Gastroesophageal sphincter (tissue), 4 donors: ENCODE measurements around the gene TF. TPM values are rescaled to one million over a fixed set of nuclear protein-coding genes. Genes with fewer than 3 reads are reported as not detected.

ENCODE experiments used
- ATAC-seq: fragments of 150-250 bp; one replicate; pipeline ENCODE4 v1.9.1; 2016; ENCODE audit warnings: mild to moderate bottlenecking, moderate library complexity
- H3K27ac ChIP-seq, 4 donors: fragments of 200-600 bp; sonication (generic) in 3 of 4; 1 replicate in 3 of 4; 2 replicates in 1 of 4; pipeline ENCODE4 v1.5.1; 2016 to 2019
- H3K27me3 ChIP-seq: fragments of 200-600 bp; sonication (generic); one replicate; pipeline ENCODE4 v1.5.1; 2019
- H3K36me3 ChIP-seq, 2 donors: fragments of 200-600 bp; sonication (generic); one replicate each; pipeline ENCODE4 v1.5.1; 2019; ENCODE audit warnings: control low read depth in 1 of 2
- H3K4me1 ChIP-seq, 3 donors: fragments of 200-600 bp; sonication (generic); 1 replicate in 2 of 3; 2 replicates in 1 of 3; pipeline ENCODE4 v1.5.1; 2016 to 2019; ENCODE audit warnings: control low read depth in 2 of 3
- H3K4me3 ChIP-seq, 2 donors: fragments of 200-600 bp; sonication (generic); one replicate each; pipeline ENCODE4 v1.5.1; 2019; ENCODE audit warnings: mild to moderate bottlenecking in 1 of 2, moderate library complexity in 1 of 2
- H3K9me3 ChIP-seq, 3 donors: fragments of 200-600 bp; sonication (generic); one replicate each; pipeline ENCODE4 v1.5.1; 2017 to 2019; ENCODE audit warnings: control low read depth in 2 of 3
- CTCF ChIP-seq, 4 experiments: fragments of 200-600 bp in 2 of 4; fragments of 450-650 bp in 2 of 4; sonication (generic) in 1 of 4; IDR thresholded peaks; one replicate each; pipeline ENCODE4 v1.5.1; 2017 to 2019; ENCODE audit warnings: antibody characterized with exemption in 4 of 4, mild to moderate bottlenecking in 2 of 4, moderate library complexity in 2 of 4
- EP300 ChIP-seq: sonication (generic); formaldehyde crosslinking; IDR thresholded peaks from one replicate; pipeline ENCODE4 v1.6.1; 2017; ENCODE audit warnings: antibody characterized with exemption, mild to moderate bottlenecking
- POLR2A ChIP-seq, 2 donors: fragments of 450-650 bp; IDR thresholded peaks; one replicate each; pipeline ENCODE4 v1.6.1; 2017; ENCODE audit warnings: antibody characterized with exemption in 2 of 2, mild to moderate bottlenecking in 2 of 2, moderate library complexity in 1 of 2
- POLR2AphosphoS5 ChIP-seq: sonication (generic); formaldehyde crosslinking; IDR thresholded peaks from one replicate; pipeline ENCODE4 v1.6.1; 2017; ENCODE audit warnings: antibody characterized with exemption
- WGBS, 2 donors: methylation state at CpG; one replicate each; pipeline ENCODE4 v1.1.5; 2018; ENCODE audit warnings: low coverage in 1 of 2; 5-methylcytosine and 5-hydroxymethylcytosine counted together
- total RNA-seq, 4 donors: library from RNA; depleted of rRNA; stranded (reverse); fragments of >200 nt; gene quantifications; one replicate each; pipeline ENCODE4 v1.1.0, GENCODE V29; 2016

TF gene
- total RNA-seq, 4 donors from 2014 or later = 0.78 to 12.5 (median 1.2) TPM

GRCh38 chr3:133797396-133798105 is 51.4 kb downstream of the TF start:
- no peaks in the 10 kb centered on the region for H3K4me1 ChIP-seq
- H3K27ac ChIP-seq = no peak overlapping the region
- TF ChIP-seq EP300 (no peak), CTCF (IDR thresholded peaks at IDR 0.05) (no peak), POLR2AphosphoS5 (no peak), POLR2A (IDR thresholded peaks at IDR 0.05) (no peak)
- H3K4me3 ChIP-seq = no peak overlapping the region
- H3K36me3 ChIP-seq = no peaks in the 10 kb centered on the region
- 68 to 84% methylated on average over 3 of the region's 3 CpGs for WGBS, 2 donors
- H3K27me3 ChIP-seq = no peaks in the 10 kb centered on the region
- no peaks in the 10 kb centered on the region for H3K9me3 ChIP-seq
- no peak for ATAC-seq

- Histone ChIP-seq H3K4me3 (no peak overlapping the region), H3K9me3 (no peaks in the 10 kb centered on the region), H3K27ac (no peak overlapping the region), H3K27me3 (no peaks in the 10 kb centered on the region), H3K36me3 (no peaks in the 10 kb centered on the region), H3K4me1 (peaks cover 0 to under 1% (median 0%) of the 10 kb centered on the region in 3 donors)
- ATAC-seq = peak; percentile 53
- WGBS, 2 donors = 63 to 76% methylated on average over 6 of the region's 7 CpGs
- no peak for TF ChIP-seq POLR2A (IDR thresholded peaks at IDR 0.05)
These were observed 53.8 kb downstream of the TF start for GRCh38 chr3:133799794-133800585.

GRCh38 chr3:133803469-133803868 is 57.3 kb downstream of the TF start:
- no peak for ATAC-seq
- H3K27me3 ChIP-seq = no peaks in the 10 kb centered on the region
- H3K9me3 ChIP-seq = no peaks in the 10 kb centered on the region
- peaks cover 0 to 28% (median 0%) of the 10 kb centered on the region in 3 donors for H3K4me1 ChIP-seq
- no peak overlapping the region for H3K4me3 ChIP-seq
- peaks cover 0 to 8% of the 10 kb centered on the region in 2 donors for H3K36me3 ChIP-seq
- 72 to 92% methylated on average over 2 to 3 of the region's 5 CpGs for WGBS, 2 donors
- H3K27ac ChIP-seq = no peak overlapping the region
- no peak for TF ChIP-seq POLR2AphosphoS5
- TF ChIP-seq CTCF (IDR thresholded peaks at IDR 0.05) = no peak
- TF ChIP-seq EP300 = no peak
- no peak for TF ChIP-seq POLR2A (IDR thresholded peaks at IDR 0.05)

DNA sequence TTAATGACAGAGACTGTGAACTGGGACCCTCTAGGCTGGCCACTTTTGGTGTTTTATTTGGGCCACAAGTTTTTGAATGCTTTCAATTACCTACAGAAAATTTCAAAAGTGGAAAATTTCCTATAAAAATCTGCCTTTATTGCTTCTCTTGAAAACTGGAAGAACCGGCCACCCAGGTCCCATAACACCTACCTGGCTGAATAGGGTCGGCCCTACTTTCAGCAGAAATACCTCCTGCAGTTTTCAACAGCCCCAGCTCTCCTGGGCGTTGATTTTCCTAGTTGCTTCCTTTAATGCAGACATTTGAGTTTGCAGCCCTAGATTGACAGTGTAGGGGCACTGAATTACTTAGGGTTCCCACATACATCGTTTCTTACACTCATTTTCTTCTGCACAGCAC is 58.7 kb downstream of the TF start:
- H3K9me3 ChIP-seq = no peaks in the 10 kb centered on the region
- H3K4me1 ChIP-seq = peaks cover 0 to 29% (median 0%) of the 10 kb centered on the region in 3 donors
- H3K36me3 ChIP-seq = peaks cover 0 to 23% of the 10 kb centered on the region in 2 donors
- 84 to 85% methylated on average over 3 to 4 of the region's 4 CpGs for WGBS, 2 donors
- no peak overlapping the region for H3K27ac ChIP-seq
- H3K27me3 ChIP-seq = no peaks in the 10 kb centered on the region
- TF ChIP-seq POLR2AphosphoS5 = no peak
- no peak for TF ChIP-seq EP300
- no peak for TF ChIP-seq POLR2A (IDR thresholded peaks at IDR 0.05)
- no peak for TF ChIP-seq CTCF (IDR thresholded peaks at IDR 0.05)
- no peak for ATAC-seq
- H3K4me3 ChIP-seq = peak overlapping the region in 1 of 2 donors; percentile 80

- H3K27ac ChIP-seq = peak overlapping the region in 2 of 4 donors; percentile 81 to 82
- TF ChIP-seq CTCF (IDR thresholded peaks at IDR 0.05) = no peak
- no peak for TF ChIP-seq POLR2A (IDR thresholded peaks at IDR 0.05)
- TF ChIP-seq POLR2AphosphoS5 = no peak
- no peak for TF ChIP-seq EP300
- H3K4me3 ChIP-seq = peak overlapping the region; percentile 80 to 82
- peaks cover 0 to 27% of the 10 kb centered on the region in 2 donors for H3K36me3 ChIP-seq
- ATAC-seq = no peak
- H3K9me3 ChIP-seq = no peaks in the 10 kb centered on the region
- WGBS, 2 donors = 0 to 13% methylated on average over 7 to 9 of the region's 15 CpGs
- no peaks in the 10 kb centered on the region for H3K27me3 ChIP-seq
- H3K4me1 ChIP-seq = peaks cover 0 to 29% (median 0%) of the 10 kb centered on the region in 3 donors
These were observed 59.1 kb downstream of the TF start for GRCh38 chr3:133805384-133805701.
